K562 (cell line): ENCODE measurements around the gene SLC28A1. TPM values are rescaled to one million over a fixed set of nuclear protein-coding genes. Genes with fewer than 3 reads are reported as not detected.

Experiments
- AFF4 ChIP-seq: sonication (generic); formaldehyde crosslinking; IDR thresholded peaks from 2 replicates; pipeline ENCODE4 v1.8.0; 2023; ENCODE audit warnings: mild to moderate bottlenecking, missing genetic modification reagents
- FOXA3 ChIP-seq, 2 experiments: fragments of 450-650 bp in 1 of 2; sonication (generic) in 1 of 2; formaldehyde crosslinking; IDR thresholded peaks in 1 of 2; conservative IDR thresholded peaks in 1 of 2; 2 replicates each; pipeline versions ENCODE4 v1.4.0 to v1.8.0; 2020 to 2022; ENCODE audit warnings: mild to moderate bottlenecking in 2 of 2, missing genetic modification reagents in 1 of 2
- polyA plus RNA-seq, 8 experiments: library from polyadenylated mRNA; depleted of rRNA in 4 of 8; stranded (reverse) in 5 of 8; unstranded in 3 of 8; fragments of >200 nt; fragmentation: Nextera tagmentation in 2 of 8; fragmentation: Illumina TruSeq in 1 of 8; extraction: Ambion mirVana in 2 of 8; extraction: Trizol in 1 of 8; gene quantifications; 2 replicates each; pipeline versions ENCODE4 v1.2.1 to v1.2.3, GENCODE V29; 2011 to 2014; ENCODE audit warnings: inconsistent platforms in 1 of 8, missing spikeins in 1 of 8
- total RNA-seq, 7 experiments: library from RNA; depleted of rRNA in 6 of 7; stranded (reverse); fragments of >200 nt in 6 of 7; fragmentation: Illumina TruSeq in 2 of 7; extraction: Trizol in 2 of 7; gene quantifications; 2 replicates each; pipeline versions ENCODE4 v1.2.1 to v1.2.3, GENCODE V29; 2011 to 2021; ENCODE audit warnings: low replicate concordance in 1 of 7
- TF ChIP-seq, protein P1 (sequence below): sonication (generic); formaldehyde crosslinking; IDR thresholded peaks from 2 replicates; pipeline ENCODE4 v1.8.1; 2023; ENCODE audit warnings: mild to moderate bottlenecking, missing genetic modification reagents

Gene SLC28A1
- total and polyA plus RNA-seq, 9 of the 15 experiments (the other 6 are each of a cell fraction or from before 2014, with no cell fraction given): 0.04 TPM; not detected in 8

GRCh38 chr15:84852212-84852611 is 32.2 kb upstream of the SLC28A1 start (continued):
- no peak for TF ChIP-seq FOXA3 (CRISPR knock-in tag; conservative IDR thresholded peaks at IDR 0.05 in 1 of 2, IDR thresholded peaks at IDR 0.05 in 1 of 2)
- TF ChIP-seq, protein P1, sequence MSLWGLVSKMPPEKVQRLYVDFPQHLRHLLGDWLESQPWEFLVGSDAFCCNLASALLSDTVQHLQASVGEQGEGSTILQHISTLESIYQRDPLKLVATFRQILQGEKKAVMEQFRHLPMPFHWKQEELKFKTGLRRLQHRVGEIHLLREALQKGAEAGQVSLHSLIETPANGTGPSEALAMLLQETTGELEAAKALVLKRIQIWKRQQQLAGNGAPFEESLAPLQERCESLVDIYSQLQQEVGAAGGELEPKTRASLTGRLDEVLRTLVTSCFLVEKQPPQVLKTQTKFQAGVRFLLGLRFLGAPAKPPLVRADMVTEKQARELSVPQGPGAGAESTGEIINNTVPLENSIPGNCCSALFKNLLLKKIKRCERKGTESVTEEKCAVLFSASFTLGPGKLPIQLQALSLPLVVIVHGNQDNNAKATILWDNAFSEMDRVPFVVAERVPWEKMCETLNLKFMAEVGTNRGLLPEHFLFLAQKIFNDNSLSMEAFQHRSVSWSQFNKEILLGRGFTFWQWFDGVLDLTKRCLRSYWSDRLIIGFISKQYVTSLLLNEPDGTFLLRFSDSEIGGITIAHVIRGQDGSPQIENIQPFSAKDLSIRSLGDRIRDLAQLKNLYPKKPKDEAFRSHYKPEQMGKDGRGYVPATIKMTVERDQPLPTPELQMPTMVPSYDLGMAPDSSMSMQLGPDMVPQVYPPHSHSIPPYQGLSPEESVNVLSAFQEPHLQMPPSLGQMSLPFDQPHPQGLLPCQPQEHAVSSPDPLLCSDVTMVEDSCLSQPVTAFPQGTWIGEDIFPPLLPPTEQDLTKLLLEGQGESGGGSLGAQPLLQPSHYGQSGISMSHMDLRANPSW (CRISPR knock-in tag): no peak
- no peak for TF ChIP-seq AFF4 (CRISPR knock-in tag)
